KMS-11 (cell line): ENCODE results near the gene DLG1.

Experiments
- H2AFZ ChIP-seq: fragments of 200-600 bp; sonication (generic); 2 replicates; pipeline ENCODE4 v1.6.1; 2016; ENCODE audit warnings: antibody characterized with exemption, mixed run types, low read depth
- H3K27ac ChIP-seq: fragments of 200-600 bp; sonication (generic); 2 replicates; pipeline ENCODE4 v1.6.1; 2016; ENCODE audit warnings: mild to moderate bottlenecking, mixed run types
- H3K27me3 ChIP-seq: fragments of 200-600 bp; sonication (generic); 2 replicates; pipeline ENCODE4 v1.6.1; 2017; ENCODE audit warnings: mild to moderate bottlenecking, low read depth, mixed run types, moderate library complexity; ENCODE audit not compliant: insufficient read depth
- H3K36me3 ChIP-seq: fragments of 200-600 bp; sonication (generic); 2 replicates; pipeline ENCODE4 v1.6.1; 2017; ENCODE audit warnings: mild to moderate bottlenecking, mixed run types; ENCODE audit not compliant: insufficient read depth
- H3K4me1 ChIP-seq: fragments of 200-600 bp; sonication (generic); 2 replicates; pipeline ENCODE4 v1.6.1; 2016; ENCODE audit warnings: mild to moderate bottlenecking, low read depth, mixed run types; ENCODE audit not compliant: poor library complexity, severe bottlenecking
- H3K4me2 ChIP-seq: fragments of 200-600 bp; sonication (generic); 2 replicates; pipeline ENCODE4 v1.7.0; 2016; ENCODE audit warnings: mild to moderate bottlenecking, mixed run types
- H3K4me3 ChIP-seq: fragments of 200-600 bp; sonication (generic); IDR thresholded peaks from 2 replicates; pipeline ENCODE4 v1.6.1; 2017; ENCODE audit warnings: low read depth, low read length, mixed read lengths; ENCODE audit not compliant: insufficient read depth
- H3K79me2 ChIP-seq: fragments of 200-600 bp; sonication (generic); 2 replicates; pipeline ENCODE4 v1.6.1; 2016; ENCODE audit warnings: low read depth, mixed run types; ENCODE audit not compliant: insufficient read depth
- H3K9ac ChIP-seq: fragments of 200-600 bp; sonication (generic); 2 replicates; pipeline ENCODE4 v1.6.1; 2016; ENCODE audit warnings: mild to moderate bottlenecking, mixed run types
- H4K20me1 ChIP-seq: fragments of 200-600 bp; sonication (generic); 2 replicates; pipeline ENCODE4 v1.6.1; 2016; ENCODE audit warnings: mild to moderate bottlenecking, mixed run types; ENCODE audit not compliant: insufficient read depth
- TF ChIP-seq, protein P1 (sequence below): fragments of 200-600 bp; sonication (generic); conservative IDR thresholded peaks from 2 replicates; pipeline ENCODE4 v1.6.1; 2017; ENCODE audit warnings: low read depth, mild to moderate bottlenecking, antibody characterized with exemption, low read length, moderate library complexity, mixed read lengths

DLG1 gene

GRCh38 chr3:197021729-197022404 is 276.5 kb downstream of the DLG1 start:
- H3K4me3 ChIP-seq, result no peak overlapping the region
- H4K20me1 ChIP-seq, result no peaks in the 10 kb centered on the region
- no peak overlapping the region for H3K9ac ChIP-seq
- H3K36me3 ChIP-seq, result no peaks in the 10 kb centered on the region
- H3K4me1 ChIP-seq, result no peaks in the 10 kb centered on the region
- TF ChIP-seq, protein P1, sequence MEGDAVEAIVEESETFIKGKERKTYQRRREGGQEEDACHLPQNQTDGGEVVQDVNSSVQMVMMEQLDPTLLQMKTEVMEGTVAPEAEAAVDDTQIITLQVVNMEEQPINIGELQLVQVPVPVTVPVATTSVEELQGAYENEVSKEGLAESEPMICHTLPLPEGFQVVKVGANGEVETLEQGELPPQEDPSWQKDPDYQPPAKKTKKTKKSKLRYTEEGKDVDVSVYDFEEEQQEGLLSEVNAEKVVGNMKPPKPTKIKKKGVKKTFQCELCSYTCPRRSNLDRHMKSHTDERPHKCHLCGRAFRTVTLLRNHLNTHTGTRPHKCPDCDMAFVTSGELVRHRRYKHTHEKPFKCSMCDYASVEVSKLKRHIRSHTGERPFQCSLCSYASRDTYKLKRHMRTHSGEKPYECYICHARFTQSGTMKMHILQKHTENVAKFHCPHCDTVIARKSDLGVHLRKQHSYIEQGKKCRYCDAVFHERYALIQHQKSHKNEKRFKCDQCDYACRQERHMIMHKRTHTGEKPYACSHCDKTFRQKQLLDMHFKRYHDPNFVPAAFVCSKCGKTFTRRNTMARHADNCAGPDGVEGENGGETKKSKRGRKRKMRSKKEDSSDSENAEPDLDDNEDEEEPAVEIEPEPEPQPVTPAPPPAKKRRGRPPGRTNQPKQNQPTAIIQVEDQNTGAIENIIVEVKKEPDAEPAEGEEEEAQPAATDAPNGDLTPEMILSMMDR, result no peak
- no peak overlapping the region for H3K4me2 ChIP-seq
- no peak overlapping the region for H3K27ac ChIP-seq
- no peak overlapping the region for H2AFZ ChIP-seq
- no peaks in the 10 kb centered on the region for H3K27me3 ChIP-seq
- no peaks in the 10 kb centered on the region for H3K79me2 ChIP-seq

DNA sequence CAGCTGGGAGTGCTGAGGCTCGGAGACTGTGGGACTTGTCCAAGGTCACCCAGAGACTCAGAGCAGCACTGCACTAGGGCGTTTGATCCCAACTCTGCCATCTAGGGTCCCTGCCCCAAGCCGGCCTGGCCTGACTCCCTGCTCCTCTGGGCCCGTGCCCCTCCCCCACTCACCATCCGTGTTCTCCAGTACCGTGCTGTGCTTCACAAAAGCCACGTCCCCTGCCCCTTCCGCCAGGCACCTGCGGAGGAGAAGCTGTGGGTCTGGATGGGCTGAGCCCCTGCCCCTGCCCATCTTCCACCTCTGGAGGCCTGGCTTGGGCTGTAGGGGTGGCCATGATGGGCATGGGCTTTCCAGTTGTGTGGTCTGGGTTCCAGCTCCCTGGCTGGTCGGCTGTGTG is 277.2 kb downstream of the DLG1 start:
- H2AFZ ChIP-seq, result no peak overlapping the region
- H3K27ac ChIP-seq, result no peak overlapping the region
- H3K4me2 ChIP-seq, result no peak overlapping the region
- H3K36me3 ChIP-seq, result no peaks in the 10 kb centered on the region
- no peaks in the 10 kb centered on the region for H4K20me1 ChIP-seq
- no peak overlapping the region for H3K4me3 ChIP-seq
- H3K4me1 ChIP-seq, result no peaks in the 10 kb centered on the region
- no peaks in the 10 kb centered on the region for H3K27me3 ChIP-seq
- H3K79me2 ChIP-seq, result no peaks in the 10 kb centered on the region
- H3K9ac ChIP-seq, result no peak overlapping the region
- TF ChIP-seq, protein P1, result no peak

DNA sequence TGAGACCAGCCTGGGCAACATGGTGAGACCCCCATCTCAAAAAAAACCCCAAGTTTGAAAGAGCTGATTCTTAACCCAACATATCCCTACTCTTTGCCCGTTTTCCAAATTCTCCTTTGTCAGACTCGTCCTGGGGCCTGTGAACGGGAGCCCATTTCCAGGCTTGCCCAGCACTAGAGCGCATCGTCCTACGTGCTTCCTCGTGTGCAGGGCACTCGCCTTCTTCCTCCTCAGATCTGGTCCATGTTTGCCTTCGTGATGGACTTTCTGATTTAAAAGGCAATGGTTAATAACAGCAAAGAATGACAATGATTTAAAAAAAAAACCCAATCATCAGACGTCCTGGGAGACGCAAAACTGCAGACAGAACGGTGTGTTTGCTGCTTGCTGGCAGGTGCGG is 278.9 kb downstream of the DLG1 start:
- no peak overlapping the region for H3K9ac ChIP-seq
- H3K36me3 ChIP-seq, result no peaks in the 10 kb centered on the region
- H3K79me2 ChIP-seq, result no peaks in the 10 kb centered on the region
- TF ChIP-seq, protein P1, result no peak
- H4K20me1 ChIP-seq, result no peaks in the 10 kb centered on the region
- no peak overlapping the region for H3K4me3 ChIP-seq
- H3K27ac ChIP-seq, result no peak overlapping the region
- no peaks in the 10 kb centered on the region for H3K27me3 ChIP-seq
- H3K4me2 ChIP-seq, result no peak overlapping the region
- H3K4me1 ChIP-seq, result no peaks in the 10 kb centered on the region
- H2AFZ ChIP-seq, result no peak overlapping the region

- TF ChIP-seq, protein P1, result no peak
- Histone ChIP-seq H4K20me1 (no peaks in the 10 kb centered on the region), H3K4me3 (no peak overlapping the region), H3K4me1 (no peaks in the 10 kb centered on the region), H2AFZ (no peak overlapping the region), H3K27me3 (no peaks in the 10 kb centered on the region), H3K36me3 (no peaks in the 10 kb centered on the region), H3K9ac (no peak overlapping the region), H3K4me2 (no peak overlapping the region), H3K27ac (no peak overlapping the region), H3K79me2 (no peaks in the 10 kb centered on the region)
Observed at GRCh38 chr3:197019021-197019420, 279.4 kb downstream of the DLG1 start.
